HUES48 (cell line): Measurements from ENCODE around the gene COL4A2.

ENCODE experiments used
- H3K27ac ChIP-seq: one replicate; pipeline ENCODE4 v1.7.0; 2013; ENCODE audit warnings: low read depth, low read length, inconsistent platforms
- H3K27me3 ChIP-seq: 2 replicates; pipeline ENCODE4 v1.6.1; 2013; ENCODE audit warnings: mild to moderate bottlenecking, low read length; ENCODE audit not compliant: control insufficient read depth, insufficient read depth
- H3K36me3 ChIP-seq: 2 replicates; pipeline ENCODE4 v1.6.1; 2013; ENCODE audit warnings: low read length; ENCODE audit not compliant: control insufficient read depth, insufficient read depth
- H3K4me1 ChIP-seq: 2 replicates; pipeline ENCODE4 v1.6.1; 2013; ENCODE audit warnings: mild to moderate bottlenecking, low read length; ENCODE audit not compliant: control insufficient read depth, insufficient read depth
- H3K4me3 ChIP-seq: 2 replicates; pipeline ENCODE4 v1.5.1; 2013; ENCODE audit warnings: mild to moderate bottlenecking, low read depth, low read length
- H3K9ac ChIP-seq: 2 replicates; pipeline ENCODE4 v1.6.1; 2013; ENCODE audit warnings: mild to moderate bottlenecking, low read depth, low read length, moderate library complexity
- H3K9me3 ChIP-seq: 2 replicates; pipeline ENCODE4 v1.6.1; 2013; ENCODE audit warnings: low read length; ENCODE audit not compliant: control insufficient read depth, insufficient read depth

COL4A2 gene

DNA sequence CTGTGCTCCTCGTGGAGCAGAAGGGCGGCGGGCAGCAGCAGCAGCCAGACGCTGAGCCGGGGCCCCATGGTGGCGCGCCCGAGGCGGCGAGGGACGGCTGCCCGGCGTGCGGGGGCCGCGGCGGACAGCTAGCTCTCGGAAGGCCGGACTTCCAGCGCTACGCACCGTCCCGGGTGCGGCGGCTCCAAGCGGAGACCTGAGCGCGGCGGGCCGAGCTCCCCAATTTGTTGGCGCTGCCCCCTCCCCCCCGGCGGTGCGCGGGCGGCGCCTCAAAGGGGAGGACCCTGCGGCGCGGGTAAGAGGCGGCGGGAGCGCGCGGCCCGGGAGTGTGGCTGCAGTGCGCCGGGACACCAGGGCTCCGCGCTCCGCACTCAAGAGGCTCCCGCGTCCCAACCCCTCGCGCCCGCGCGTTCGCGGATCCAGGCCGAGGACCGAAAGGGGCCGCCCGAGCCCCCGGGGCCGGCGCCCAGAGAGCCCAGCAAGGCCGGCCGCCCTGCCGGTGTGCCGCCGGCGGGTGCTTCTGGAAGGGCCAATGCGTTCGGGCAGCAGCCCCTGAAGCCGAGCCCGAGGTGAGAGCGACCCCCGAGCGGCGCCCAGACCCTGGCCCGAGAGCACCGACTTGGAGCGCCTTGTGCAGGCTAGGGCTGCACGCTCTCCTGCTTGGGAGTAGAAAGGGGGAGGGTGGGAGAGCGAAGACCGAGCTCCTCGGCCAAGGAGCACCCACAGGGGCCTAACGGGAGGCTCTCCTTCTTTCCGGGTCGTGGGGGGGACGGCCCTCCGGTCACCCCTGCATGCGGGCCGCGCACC is at the start of gene COL4A2, which contains the start of gene COL4A1:
Gene COL4A2, plus strand, starts transcription at position 325 of the 807 bp plus-strand sequence. CDS start 620 bp downstream, outside the sequence.
Gene COL4A1, minus strand, starts transcription at position 198 of the 807 bp plus-strand sequence. Its CDS starts 130 bp downstream, at position 68.
- Histone ChIP-seq H3K4me1 (peaks cover 8% of the 10 kb centered on the region), H3K9ac (peak within 1 kb of the TSS; percentile 77), H3K36me3 (no peaks in the 10 kb centered on the region; the same call in 1 of the 2 replicates), H3K27me3 (peaks cover 39% of the 10 kb centered on the region), H3K9me3 (no peaks in the 10 kb centered on the region), H3K27ac (peak within 1 kb of the TSS; percentile 71), H3K4me3 (peak within 1 kb of the TSS; percentile 82)

GRCh38 chr13:110257408-110257807 is 49.7 kb upstream of the COL4A2 start:
- H3K36me3 ChIP-seq, result no peaks in the 10 kb centered on the region
- H3K27ac ChIP-seq, result no peak overlapping the region
- H3K4me1 ChIP-seq, result peaks cover 13% of the 10 kb centered on the region
- no peak overlapping the region for H3K9ac ChIP-seq
- H3K9me3 ChIP-seq, result no peaks in the 10 kb centered on the region
- H3K4me3 ChIP-seq, result no peak overlapping the region
- no peaks in the 10 kb centered on the region for H3K27me3 ChIP-seq

GRCh38 chr13:110258876-110259631 is 48.0 kb upstream of the COL4A2 start:
- Histone ChIP-seq H3K36me3 (no peaks in the 10 kb centered on the region), H3K27ac (no peak overlapping the region), H3K4me1 (peaks cover 15% of the 10 kb centered on the region), H3K9me3 (no peaks in the 10 kb centered on the region), H3K9ac (no peak overlapping the region), H3K4me3 (no peak overlapping the region), H3K27me3 (no peaks in the 10 kb centered on the region)

DNA sequence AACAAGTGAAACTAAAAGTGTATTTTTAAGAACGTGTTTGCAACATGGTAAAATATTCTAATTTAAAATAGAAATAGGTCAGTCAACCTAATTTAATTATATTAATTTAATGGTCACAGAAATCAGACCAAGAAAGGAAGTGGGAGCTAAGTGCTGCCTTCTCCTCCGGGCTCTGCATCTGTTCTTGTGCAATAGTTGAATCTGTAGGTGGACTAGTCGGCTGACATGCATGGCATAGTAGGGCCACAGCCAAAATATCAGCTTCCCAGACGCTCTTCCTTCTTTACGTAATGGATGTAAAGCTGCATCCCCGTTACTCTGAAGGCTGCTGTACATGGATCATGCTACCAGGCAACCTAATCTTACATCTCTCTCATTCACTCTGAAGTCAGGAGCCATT is 47.4 kb upstream of the COL4A2 start:
- no peaks in the 10 kb centered on the region for H3K36me3 ChIP-seq
- H3K9me3 ChIP-seq, result no peaks in the 10 kb centered on the region
- no peak overlapping the region for H3K4me3 ChIP-seq
- H3K9ac ChIP-seq, result no peak overlapping the region
- peaks cover 17% of the 10 kb centered on the region for H3K4me1 ChIP-seq
- H3K27me3 ChIP-seq, result no peaks in the 10 kb centered on the region
- H3K27ac ChIP-seq, result no peak overlapping the region

DNA sequence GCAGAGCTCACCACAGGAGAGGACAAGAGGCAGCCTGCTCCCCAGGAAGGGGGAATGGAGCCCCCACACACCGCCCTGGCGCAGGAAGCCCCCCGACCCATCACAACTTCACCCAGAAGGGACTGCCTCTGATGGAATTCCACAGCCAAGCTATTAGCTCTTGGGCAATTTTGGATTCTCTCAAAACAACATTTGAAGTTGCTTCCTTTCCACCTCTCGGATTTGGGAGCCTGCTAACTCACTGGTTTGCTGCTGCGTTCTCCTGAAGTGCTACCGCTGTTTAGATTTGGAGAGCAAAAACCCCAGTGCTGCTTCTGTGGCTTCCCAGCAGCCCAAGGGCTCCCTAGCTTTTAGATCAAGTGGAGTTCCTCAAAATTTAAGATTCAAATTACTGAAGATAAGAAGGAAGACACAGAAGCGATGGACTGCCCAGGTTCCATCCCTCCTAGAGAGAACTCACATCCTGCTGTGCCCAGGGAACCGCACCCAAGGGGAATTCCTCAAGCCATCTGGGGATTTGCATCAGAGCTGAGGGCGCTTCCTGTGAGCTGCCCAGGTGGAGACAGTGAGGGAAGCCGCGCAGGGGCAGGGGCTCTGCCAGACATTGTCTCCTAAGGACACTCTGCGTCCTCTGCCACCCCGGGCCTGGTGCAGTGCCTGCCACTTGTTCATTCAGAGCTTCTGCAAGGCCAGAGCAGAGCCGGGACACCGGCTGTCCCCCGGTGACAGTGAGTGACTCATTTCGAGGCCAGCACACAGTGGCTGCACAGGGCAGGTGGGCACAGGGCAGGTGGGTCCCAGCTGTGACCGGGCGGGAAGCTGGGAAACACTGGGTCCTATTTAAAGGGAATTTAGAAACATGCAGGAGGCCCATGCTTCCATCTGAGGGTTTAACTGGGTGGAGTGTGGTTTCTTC is 45.7 kb upstream of the COL4A2 start:
- Histone ChIP-seq H3K9me3 (no peaks in the 10 kb centered on the region), H3K9ac (no peak overlapping the region), H3K4me1 (peaks cover 31% of the 10 kb centered on the region), H3K36me3 (no peaks in the 10 kb centered on the region), H3K4me3 (no peak overlapping the region), H3K27me3 (no peaks in the 10 kb centered on the region), H3K27ac (peak overlapping the region; percentile 33)

GRCh38 chr13:110262082-110262436 is 45.0 kb upstream of the COL4A2 start:
- no peaks in the 10 kb centered on the region for H3K36me3 ChIP-seq
- no peaks in the 10 kb centered on the region for H3K9me3 ChIP-seq
- H3K4me3 ChIP-seq, result no peak overlapping the region
- no peak overlapping the region; the same call in 1 of the 2 replicates for H3K9ac ChIP-seq
- no peaks in the 10 kb centered on the region for H3K27me3 ChIP-seq
- peaks cover 34% of the 10 kb centered on the region for H3K4me1 ChIP-seq
- no peak overlapping the region for H3K27ac ChIP-seq

GRCh38 chr13:110262508-110263291 is 44.4 kb upstream of the COL4A2 start:
- H3K9ac ChIP-seq, result no peak overlapping the region
- H3K4me1 ChIP-seq, result peaks cover 39% of the 10 kb centered on the region
- H3K9me3 ChIP-seq, result no peaks in the 10 kb centered on the region
- no peaks in the 10 kb centered on the region for H3K36me3 ChIP-seq
- H3K4me3 ChIP-seq, result no peak overlapping the region
- no peaks in the 10 kb centered on the region for H3K27me3 ChIP-seq
- no peak overlapping the region for H3K27ac ChIP-seq

GRCh38 chr13:110263404-110263803 is 43.7 kb upstream of the COL4A2 start:
- H3K4me3 ChIP-seq, result no peak overlapping the region
- H3K9ac ChIP-seq, result no peak overlapping the region
- peaks cover 39% of the 10 kb centered on the region for H3K4me1 ChIP-seq
- no peaks in the 10 kb centered on the region for H3K27me3 ChIP-seq
- no peak overlapping the region for H3K27ac ChIP-seq
- no peaks in the 10 kb centered on the region for H3K9me3 ChIP-seq
- no peaks in the 10 kb centered on the region for H3K36me3 ChIP-seq

GRCh38 chr13:110263888-110264287 is 43.2 kb upstream of the COL4A2 start:
- Histone ChIP-seq H3K9ac (no peak overlapping the region), H3K36me3 (no peaks in the 10 kb centered on the region), H3K4me3 (no peak overlapping the region), H3K27me3 (no peaks in the 10 kb centered on the region), H3K9me3 (no peaks in the 10 kb centered on the region), H3K27ac (no peak overlapping the region), H3K4me1 (peaks cover 39% of the 10 kb centered on the region)

DNA sequence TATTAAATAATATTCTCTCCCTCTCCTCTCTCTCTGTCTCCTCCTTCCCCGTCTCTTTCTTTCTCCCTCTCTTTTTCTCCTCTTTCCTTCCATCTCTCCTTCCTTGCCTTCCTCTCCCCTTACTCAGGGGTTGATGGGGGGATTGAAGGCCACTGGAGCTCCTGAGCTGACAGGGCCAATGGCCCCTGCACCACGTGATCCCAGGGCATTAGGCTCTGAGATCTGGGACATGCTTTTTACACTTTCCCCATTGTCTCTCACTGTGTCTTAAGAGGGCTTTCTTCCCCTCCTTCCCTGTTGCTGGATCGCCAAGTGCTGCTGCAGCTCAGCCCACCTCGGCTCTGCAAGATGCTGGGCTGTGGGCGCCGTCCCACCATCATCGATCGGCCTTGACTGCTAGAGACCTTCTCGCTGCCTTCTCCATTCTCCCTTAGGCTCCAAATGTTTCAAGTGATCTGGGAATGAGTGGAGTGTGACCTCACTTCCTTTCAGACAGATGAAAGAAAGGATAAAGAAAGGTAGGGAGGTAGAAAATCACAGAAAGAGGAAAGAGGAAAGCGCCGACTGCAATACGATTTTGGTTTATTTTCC is 42.3 kb upstream of the COL4A2 start:
- H3K9me3 ChIP-seq, result no peaks in the 10 kb centered on the region
- no peak overlapping the region for H3K27ac ChIP-seq
- H3K4me3 ChIP-seq, result no peak overlapping the region
- no peak overlapping the region for H3K9ac ChIP-seq
- no peaks in the 10 kb centered on the region for H3K27me3 ChIP-seq
- peaks cover 39% of the 10 kb centered on the region for H3K4me1 ChIP-seq
- no peaks in the 10 kb centered on the region for H3K36me3 ChIP-seq
